GM21515 (cell line): ENCODE measurements around the gene PTPRD.

Source experiments
- ATAC-seq: cut with Tn5 transposase; IDR thresholded peaks from one replicate; pipeline ENCODE4 v1.9.1; 2021; ENCODE audit not compliant: unreplicated experiment

PTPRD gene

DNA sequence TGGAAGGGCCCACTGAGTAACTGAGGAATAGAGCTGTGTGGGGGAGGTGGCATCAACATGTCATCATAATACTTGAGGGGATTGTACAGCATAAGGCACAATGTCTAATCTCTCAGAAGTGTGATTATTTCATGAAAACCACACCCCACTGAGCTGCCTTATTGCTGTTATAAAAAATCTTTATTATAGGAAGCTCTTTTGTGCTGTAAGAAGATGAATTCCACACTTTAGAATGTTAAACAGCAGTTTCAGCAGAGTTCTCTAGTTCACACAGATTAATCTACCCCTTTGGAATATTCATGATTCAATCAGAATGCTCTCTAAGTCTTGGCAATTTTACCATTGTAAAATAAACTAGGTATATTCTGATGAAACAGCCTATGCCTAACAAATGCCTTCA lies 1389.6 kb downstream of the PTPRD start:
- no peak for ATAC-seq

DNA sequence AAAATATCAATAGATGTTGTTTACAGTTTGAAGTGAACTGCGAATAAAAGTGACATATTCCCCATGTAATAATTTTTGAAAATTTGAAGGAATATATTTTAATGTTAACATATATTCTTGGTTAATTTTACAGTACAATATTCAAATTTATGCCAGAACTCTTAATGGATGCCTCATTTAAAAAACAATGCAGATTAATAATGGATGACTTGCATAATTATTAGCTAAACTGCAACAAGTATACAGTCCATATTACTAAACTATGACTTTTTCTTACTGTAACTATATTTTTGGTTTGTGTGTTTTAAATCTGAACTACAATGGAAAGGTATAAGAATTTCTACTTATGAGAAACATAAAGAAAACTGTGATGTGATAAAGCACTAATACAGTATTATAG lies 1390.1 kb downstream of the PTPRD start:
- no peak for ATAC-seq

DNA sequence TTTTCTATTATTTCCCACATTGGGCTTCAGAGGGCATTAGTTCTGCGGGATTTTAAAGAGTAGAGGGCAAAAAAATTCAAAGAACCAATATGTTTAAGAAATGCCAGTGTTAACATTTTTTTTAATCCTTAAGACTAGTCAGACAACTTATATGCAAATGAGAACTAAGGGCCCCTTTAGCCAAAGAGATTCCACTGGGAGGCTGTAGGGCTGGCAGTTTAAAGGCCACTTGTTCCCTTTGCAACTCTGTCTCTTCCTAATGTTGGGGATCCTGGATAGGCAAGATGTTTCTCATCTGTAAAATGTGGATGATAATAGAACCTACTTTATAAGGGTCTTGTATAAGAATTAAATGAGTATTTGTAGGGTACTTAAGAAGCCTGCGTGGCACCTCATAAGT lies 1395.9 kb downstream of the PTPRD start:
- no peak for ATAC-seq

DNA sequence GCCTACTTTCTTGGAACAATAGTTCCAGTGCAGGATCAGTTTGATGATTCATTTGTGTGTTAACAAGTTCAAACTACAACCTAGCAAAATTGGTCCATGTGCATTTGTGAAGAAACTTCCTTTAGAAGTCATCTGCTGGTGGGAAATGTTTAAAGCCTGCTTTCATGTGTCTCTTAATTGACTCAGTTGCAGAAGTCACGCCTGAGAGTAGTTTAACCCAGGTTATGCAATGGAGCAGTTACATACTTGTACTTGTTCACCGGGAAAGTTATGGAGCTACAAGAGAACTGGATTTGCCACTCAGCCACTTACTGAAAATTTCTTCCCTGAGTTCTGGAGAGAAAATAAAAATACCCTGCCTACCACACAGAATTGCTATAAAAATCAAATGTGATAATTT lies 1397.8 kb downstream of the PTPRD start:
- ATAC-seq = no peak

DNA sequence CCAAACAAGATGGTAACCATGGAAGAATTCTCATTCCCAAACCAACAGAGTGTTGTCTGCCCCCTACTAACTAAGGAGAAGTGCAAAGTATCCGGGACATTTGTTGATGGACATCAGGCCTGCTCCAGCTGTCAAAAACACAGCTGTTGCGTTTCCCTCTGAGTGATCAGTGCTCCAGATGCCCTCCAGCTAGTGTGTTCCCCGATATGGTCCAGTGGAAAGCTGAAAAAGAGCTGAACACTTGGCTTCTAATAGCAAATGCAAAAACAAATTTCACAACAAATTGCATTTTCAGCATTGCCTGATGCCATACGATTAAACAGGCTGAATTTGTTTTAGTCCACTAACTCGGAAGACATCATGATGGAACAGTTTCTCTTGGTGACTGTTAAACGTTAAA lies 1398.7 kb downstream of the PTPRD start:
- ATAC-seq = no peak

DNA sequence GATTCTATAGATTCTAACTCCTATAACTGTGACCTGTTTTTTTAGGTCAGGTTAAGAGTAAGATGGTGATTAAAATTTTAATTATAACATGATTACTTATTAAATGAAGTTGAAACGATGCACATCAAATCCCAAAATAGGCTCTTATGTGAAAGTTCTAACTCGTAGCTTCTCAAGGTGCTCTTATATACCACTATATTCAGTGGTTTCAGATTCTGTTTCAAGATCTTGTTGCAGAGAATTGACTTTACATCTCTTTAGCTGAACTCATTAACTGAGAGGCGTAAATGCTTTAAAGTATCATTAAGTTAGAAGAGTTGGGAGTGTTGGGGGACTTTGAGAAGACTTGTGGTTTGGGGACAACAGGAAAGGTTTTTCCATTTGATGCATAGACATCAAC lies 1399.8 kb downstream of the PTPRD start:
- no peak for ATAC-seq

DNA sequence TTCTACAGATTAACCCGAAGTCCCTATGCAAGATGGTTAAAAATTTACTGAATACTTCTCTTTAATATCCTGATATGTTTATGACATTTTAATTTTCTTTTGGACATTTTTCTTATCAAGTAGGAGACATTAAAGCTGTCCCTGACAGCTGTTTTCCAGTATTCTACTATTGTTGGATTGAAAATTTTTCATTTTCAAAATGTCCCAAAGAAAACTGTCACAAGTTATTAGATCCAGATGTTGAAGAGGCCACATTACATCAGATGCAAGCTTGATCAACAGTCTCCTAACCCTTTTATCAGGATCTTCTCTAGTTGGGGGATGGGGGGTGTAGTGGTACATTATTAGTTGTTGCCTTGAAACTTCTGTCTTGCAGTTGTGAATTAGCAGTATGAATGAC lies 1410.5 kb downstream of the PTPRD start:
- no peak for ATAC-seq

DNA sequence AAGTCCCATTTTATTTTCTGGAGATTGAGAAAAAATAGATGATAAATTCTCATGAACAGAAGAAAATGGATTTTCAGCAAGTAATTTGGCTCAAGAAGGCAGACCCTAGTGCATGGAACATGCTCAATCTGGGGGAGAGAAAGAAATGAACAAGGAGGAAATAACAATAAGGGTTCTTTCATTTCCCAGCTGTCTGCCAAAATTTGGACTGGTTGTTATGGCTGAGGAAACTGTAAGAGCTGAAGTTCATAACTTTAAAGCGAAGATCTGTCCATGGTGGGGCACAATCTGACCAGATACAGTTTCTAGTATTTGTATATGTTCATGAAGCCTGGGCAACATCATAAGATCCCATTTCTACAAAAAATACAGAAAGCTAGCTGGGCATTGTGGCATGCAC lies 1426.7 kb downstream of the PTPRD start:
- ATAC-seq = no peak

DNA sequence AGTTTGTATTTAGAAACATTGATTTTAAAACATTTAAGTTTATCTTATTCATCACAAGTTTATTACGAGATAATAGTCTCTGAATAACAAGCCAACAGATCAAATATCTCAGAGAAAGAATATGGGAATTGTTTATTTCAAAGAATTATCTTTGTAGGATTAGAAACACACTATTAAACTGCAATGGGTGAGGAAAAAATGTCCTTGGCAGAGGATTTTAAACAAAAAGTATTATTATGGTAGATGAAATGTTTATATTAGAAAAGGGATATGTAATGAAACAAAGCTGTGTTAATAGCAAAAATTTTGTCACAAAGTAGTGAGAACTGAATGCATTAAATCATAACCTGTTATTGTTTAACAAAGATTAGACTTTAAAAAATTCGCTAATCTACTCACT lies 1430.4 kb downstream of the PTPRD start:
- no peak for ATAC-seq

DNA sequence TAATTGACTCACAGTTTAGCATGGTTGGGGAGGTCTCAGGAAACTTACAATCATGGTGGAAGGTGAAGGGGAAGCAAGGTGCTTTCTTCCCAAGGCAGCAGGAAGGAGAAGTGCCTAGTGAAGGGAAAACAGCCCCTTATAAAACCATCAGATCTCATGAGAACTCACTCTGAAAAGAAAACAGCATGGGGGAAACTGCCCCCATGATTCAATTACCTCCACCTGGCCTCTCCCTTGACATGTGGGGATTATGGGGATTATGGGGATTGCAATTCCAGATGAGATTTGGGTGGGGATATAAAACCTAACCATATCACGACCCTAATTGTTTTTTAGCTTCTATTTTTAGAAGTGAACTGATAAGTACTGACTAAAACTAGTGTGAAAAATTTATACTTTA lies 1435.7 kb downstream of the PTPRD start:
- ATAC-seq = no peak

DNA sequence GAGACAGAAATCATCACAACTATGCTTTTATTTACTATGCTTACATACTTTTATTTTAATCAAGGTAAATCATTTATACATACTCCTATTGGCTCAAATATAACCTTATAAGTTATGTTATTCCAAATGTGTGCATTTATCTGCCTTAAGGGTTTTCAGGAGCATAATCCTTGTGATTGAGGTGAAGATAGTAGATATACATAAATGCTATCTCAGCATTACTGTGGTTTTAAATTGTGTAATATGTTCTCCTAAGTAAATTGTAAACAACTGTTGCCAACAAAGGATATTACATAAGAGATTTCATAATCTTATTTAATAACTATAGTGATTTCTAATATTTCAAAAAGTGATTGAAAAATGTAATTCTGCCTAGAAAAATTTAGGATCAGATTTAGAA lies 1438.4 kb downstream of the PTPRD start:
- no peak for ATAC-seq

DNA sequence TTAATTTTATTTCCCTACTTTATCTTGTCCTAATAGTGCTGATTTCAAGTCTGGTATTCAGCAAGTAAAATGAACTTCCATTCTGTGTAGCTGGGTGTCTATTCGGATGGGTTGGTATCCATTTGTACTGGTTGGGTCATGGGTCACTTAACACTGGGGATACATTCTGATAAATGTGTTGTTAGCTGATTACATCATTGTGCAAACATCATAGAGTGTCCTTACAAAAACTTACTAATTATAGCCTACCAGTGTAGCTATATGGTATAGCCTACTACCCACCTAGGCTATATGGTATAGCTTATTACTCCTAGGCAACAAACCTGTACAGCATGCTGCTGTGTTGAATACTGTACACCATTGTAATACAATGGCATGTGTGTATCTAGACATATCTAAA lies 1439.5 kb downstream of the PTPRD start:
- no peak for ATAC-seq

DNA sequence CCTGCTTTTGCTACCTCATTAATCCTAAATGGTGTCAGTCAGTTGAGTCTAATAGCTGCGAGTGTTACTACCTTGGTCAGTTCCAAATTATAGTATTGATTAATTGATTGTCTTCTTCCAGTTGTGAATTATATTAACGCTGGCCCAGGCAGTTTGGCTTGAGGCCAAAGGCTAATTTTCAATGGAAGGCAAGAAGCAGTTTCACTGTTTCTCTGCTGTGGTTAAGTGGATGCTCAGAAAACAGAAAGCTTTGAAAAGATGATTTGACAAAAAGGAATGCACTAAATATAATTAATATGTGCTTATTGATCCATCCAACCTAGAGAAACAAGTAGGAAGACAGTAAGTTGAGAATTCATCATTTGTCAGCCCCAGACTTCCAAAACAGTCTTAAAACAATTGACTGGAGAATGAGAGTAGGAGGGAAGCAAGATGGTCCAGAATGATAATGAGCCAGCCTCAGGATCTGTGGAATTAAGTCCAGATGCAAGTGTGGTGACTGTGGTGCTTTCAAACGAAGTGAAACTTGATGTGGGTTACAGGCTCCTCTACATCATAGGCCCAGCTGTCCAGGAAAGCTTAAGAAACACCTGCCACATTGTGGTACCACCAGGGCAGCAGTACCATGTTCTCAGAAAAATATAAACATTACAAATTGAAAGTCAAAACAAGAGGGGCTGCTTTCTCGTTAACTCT lies 1442.2 kb downstream of the PTPRD start:
- ATAC-seq = no peak

DNA sequence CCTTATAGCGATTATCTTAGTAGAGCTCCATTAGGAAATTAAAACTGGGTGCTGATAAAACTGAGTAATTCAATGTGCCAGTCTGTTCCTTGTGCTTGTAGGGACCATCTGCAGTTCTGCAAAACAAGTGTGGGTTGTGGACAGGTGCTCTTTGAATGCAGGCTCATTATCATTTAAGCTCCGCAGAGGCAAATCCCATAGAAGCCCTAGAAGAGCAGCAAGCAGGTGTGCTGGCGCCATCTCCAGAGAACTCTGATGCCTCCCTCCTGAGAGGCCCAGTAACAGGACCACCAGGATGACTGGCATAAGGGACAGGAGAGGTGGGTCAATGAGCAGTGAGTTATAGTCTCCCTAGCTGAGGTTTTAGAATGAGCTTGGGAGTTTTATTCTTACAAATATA lies 1470.8 kb downstream of the PTPRD start:
- no peak for ATAC-seq

DNA sequence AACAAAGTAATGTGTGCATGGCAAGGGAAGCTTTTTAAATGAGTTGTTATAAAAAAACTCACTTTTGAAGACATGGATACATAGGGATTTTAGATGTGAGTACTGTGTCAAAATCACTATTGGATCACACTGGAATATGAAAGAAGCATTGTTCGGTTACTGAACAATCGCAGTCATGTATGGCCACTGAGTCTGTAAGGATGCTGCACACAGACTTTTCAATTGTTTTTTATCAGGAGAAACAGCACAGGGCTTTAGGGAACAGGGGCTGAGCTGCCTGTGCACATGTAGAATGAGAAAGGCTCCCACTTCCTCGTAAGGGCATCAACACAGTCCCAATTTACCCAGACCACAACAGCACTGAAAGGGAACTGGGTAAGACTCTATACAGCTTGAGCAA lies 1479.3 kb downstream of the PTPRD start:
- no peak for ATAC-seq

DNA sequence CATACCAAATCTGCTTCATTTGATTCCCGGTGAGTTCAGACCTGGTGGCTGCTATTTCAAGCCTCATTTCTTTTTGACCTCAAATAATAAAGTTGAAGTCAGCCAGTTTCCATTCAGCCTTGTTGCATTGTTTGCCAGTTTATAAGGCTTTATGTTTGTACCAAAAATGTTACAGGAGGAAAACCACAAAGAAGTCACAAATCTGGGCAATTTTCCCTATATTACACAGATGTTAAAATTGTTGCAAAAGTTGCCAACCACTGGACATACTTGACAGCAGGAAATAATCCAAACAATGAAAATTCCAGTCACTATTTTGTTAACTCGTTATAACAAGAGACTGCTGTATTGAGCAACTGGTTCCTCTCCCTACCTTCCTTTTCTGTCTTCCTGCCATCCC lies 1488.2 kb downstream of the PTPRD start:
- no peak for ATAC-seq

DNA sequence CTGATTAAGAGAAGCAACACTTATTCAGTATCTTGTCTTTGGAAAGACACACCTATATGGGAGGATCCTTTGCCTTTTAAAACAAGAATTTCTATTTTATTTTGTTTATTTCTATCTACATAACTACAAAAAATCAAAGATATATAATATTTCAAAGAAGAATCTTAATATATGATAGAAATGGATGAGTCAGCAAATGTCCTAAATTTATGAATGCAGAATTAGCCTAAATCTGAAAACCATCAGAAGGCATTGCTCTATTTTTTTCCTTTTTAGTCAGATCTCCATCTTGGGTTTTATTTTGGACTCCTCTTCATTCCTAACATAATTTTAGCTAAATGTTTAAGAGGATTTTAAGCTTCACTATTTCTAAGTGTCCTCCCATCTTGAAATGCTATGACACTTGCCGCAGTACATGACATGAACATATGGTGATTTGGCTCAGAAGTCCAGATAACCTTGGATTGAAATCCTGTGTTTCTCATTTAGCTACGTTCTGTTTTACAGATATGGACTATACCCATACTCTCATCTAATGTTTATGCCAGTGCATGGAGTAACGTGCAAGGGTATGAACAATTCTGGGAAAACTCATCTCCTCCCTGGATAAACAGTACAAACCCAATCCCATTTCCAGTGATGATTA lies 1490.4 kb downstream of the PTPRD start:
- no peak for ATAC-seq

DNA sequence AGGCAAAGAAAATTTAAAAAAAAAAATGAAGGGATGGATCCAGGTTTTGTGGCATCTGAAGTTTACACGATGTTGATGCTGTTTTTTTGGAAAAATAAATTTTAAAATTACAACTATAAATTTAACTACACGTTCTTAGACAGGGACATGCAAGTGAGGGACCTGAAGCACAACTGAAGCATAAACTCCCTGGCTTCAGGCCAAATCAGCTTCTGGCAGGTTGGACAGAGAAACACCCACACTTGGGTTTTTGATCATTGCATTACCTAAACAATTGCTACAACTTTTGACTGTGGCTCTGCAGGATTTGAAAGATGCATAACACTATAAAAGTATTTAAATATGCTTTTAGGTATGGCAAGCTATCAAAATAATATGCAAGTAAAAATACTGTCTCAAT lies 1494.9 kb downstream of the PTPRD start:
- no peak for ATAC-seq

DNA sequence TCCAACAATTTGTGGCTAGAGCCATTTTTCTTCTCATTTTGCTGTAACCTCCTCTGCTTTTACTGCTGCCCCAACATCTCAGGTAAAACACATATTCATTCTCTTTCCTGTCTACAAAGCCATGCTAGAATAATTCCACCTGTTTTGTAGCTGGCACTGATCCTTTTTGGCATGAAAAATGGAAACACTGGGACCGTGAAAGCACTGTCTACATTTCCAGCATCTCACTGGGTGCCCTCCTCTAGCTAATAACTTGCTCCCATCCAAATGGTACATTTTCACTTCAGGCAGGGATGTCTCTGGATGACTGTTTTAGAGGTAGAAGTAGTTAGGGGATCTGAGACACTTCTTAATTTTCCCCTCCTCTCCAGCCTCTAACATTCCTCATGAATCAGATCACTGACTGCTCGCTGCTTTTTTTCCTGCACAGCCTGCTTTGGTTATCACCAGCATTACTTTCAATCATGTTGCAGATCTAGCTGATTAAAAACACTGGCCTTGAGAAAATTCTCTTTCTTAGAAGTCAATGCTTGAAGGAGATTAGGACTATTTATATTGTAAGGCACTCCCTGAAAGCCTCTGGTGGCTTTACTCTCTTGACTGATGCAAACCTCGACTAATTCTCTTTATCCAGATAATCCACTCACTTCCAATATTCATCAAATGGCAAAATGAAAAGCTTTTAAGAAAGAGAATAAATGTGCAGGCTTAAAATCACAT lies 1500.6 kb downstream of the PTPRD start:
- no peak for ATAC-seq

DNA sequence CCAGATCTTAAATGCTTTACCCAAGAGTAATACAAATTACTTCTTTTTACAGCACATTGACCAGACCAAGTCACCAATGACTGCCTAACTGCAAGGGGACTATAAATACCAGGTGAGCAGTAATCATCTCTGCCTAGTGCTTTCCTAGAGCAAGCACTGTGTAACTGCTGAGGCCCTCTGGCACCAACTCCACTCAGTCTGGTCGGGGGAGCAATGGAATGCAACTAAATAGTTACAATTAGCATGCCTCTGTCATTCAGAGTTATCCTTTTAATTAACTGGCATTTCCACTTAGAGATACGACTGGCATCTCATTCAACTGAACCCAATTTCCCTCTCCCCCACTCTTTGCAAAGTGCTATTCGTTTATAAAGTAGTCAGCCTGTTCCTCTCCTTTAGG lies 1504.2 kb downstream of the PTPRD start:
- no peak for ATAC-seq

DNA sequence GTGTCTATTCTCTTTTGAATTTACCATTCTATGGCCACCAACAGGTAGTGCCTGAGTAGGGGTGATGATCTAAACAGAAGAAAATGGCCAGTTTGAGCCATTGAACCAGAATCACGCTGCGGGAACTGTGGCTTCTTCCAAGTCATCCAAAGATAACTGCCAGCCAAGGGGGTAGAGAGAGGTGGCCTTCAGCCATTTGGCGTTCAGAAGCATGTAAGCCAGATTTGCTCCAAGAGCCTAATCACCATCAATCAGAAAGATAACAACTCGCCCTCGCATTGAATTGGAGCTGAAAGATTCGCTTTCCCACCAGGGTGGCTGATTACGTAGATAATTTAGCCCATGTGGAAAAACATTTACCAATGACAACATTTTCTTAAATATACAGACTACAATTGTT lies 1510.5 kb downstream of the PTPRD start:
- no peak for ATAC-seq

DNA sequence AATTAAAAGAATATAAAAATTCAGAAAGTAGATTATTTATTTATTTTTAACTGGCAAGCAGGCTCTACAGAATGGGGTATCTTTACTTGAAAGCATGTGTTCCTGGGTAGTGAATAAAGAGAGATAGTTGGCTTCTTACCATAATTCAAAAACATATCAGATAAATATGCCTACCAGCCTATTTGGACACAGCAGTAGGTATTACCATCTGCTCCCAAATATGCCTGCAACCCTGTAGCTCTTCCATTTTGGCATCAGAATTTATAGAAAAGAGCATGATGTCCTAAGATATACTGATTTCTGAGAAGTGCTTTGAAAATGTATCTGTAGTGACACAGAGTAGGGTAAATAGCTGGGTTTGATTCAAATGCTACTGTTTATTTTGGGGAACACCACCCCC lies 1512.7 kb downstream of the PTPRD start:
- ATAC-seq = no peak
